ENCODE data around the gene DYNLRB1. TPM values are rescaled to one million over a fixed set of nuclear protein-coding genes. Genes with fewer than 3 reads are reported as not detected.

Gene DYNLRB1
- total RNA-seq, 1 experiment from 2014 or later = 142 TPM

GRCh38 chr20:34561661-34562060 lies 45.4 kb downstream of the DYNLRB1 start:
- DNase-seq (ENCODE audit: low spot score) = no peak
- Histone ChIP-seq H3K4me1 (ENCODE audit: insufficient read depth, low read length, poor library complexity, severe bottlenecking) (no peaks in the 10 kb centered on the region), H3K27ac (ENCODE audit: low read depth, low read length, poor library complexity, severe bottlenecking) (peak overlapping the region; percentile 13), H3K27me3 (replicated peaks; ENCODE audit: insufficient read depth, low read depth, low read length, poor library complexity) (no peaks in the 10 kb centered on the region), H3K36me3 (ENCODE audit: insufficient read depth, low read length, poor library complexity, severe bottlenecking) (no peaks in the 10 kb centered on the region), H3K9me3 (ENCODE audit: low read depth, low read length, poor library complexity, severe bottlenecking) (no peaks in the 10 kb centered on the region), H3K4me3 (ENCODE audit: low read depth, low read length, poor library complexity, severe bottlenecking) (no peak overlapping the region)
- CTCF ChIA-PET = interaction anchor here (0.6 kb wide), 1 partner anchor 210 kb away, joined by 4 read pairs; no protein-coding TSS in a partner anchor
- no peak for TF ChIP-seq EZH2 (IDR thresholded peaks at IDR 0.05; ENCODE audit: borderline replicate concordance, low read depth, low read length, poor library complexity, severe bottlenecking)
- TF ChIP-seq CTCF (conservative IDR thresholded peaks at IDR 0.05; ENCODE audit: low read depth, low read length) = no peak
- intact Hi-C loops (cut with micrococcal nuclease; ENCODE audit: unreplicated experiment) = no loop called here
- no TSS peak for BruUV-seq (replicated peaks)
- POLR2A ChIA-PET (ENCODE audit: low non-redundant PET) = interaction anchor here (0.5 kb wide), 1 partner anchor 79 kb away, joined by 4 read pairs; no protein-coding TSS in a partner anchor

DNA sequence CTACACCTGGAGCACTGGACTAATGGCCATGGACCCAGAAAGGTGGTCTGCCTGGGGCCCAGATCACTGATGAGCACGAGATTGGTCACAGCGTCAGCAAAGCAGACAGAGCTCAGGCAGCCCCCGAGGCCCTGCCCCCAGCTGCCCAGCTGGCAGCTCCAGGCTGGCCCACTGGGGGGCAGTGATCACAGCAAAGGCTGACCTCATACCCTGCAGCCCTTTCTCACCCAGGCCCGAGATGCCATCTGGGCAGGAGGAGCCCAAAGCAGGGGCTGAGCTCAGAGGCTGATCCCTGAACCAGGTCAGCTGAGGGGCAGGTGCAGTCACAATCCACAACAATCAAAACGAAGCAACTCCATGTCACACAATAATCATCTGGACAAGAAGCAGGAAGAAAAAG lies 46.4 kb downstream of the DYNLRB1 start:
- no TSS peak for BruUV-seq (replicated peaks)
- no peak overlapping the region for H3K4me3 ChIP-seq (ENCODE audit: low read depth, low read length, poor library complexity, severe bottlenecking)
- no peaks in the 10 kb centered on the region for H3K9me3 ChIP-seq (ENCODE audit: low read depth, low read length, poor library complexity, severe bottlenecking)
- DNase-seq (ENCODE audit: low spot score) = no peak
- intact Hi-C loops (cut with micrococcal nuclease; ENCODE audit: unreplicated experiment) = no loop called here
- H3K27me3 ChIP-seq (replicated peaks; ENCODE audit: insufficient read depth, low read depth, low read length, poor library complexity) = no peaks in the 10 kb centered on the region
- no peak overlapping the region for H3K27ac ChIP-seq (ENCODE audit: low read depth, low read length, poor library complexity, severe bottlenecking)
- CTCF ChIA-PET = no interaction called here
- TF ChIP-seq EZH2 (IDR thresholded peaks at IDR 0.05; ENCODE audit: borderline replicate concordance, low read depth, low read length, poor library complexity, severe bottlenecking) = no peak
- TF ChIP-seq CTCF (conservative IDR thresholded peaks at IDR 0.05; ENCODE audit: low read depth, low read length) = peak; percentile 47
- POLR2A ChIA-PET (ENCODE audit: low non-redundant PET) = no interaction called here
- no peaks in the 10 kb centered on the region for H3K36me3 ChIP-seq (ENCODE audit: insufficient read depth, low read length, poor library complexity, severe bottlenecking)
- H3K4me1 ChIP-seq (ENCODE audit: insufficient read depth, low read length, poor library complexity, severe bottlenecking) = no peaks in the 10 kb centered on the region

DNA sequence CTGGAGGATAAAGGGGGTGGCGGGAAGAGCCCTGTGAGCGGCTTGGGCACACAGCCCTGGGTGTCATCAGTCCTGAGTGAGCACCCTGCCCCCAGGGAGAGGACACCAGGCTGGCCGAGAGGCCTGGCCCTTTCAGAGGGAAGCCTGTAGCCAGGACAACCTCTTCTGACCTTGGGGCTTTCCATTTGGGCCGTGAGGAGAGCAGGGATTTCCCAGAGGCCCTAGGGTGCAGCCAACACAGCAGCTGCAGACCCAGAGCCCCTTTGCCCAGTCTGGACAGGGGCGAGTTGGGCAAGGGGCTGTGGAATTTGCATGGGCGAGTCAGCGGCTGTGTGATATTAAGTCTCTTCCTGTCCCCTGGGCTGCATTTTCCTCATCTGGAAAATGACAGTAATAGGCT lies 48.6 kb downstream of the DYNLRB1 start:
- H3K36me3 ChIP-seq (ENCODE audit: insufficient read depth, low read length, poor library complexity, severe bottlenecking) = no peaks in the 10 kb centered on the region
- CTCF ChIA-PET = no interaction called here
- intact Hi-C loops (cut with micrococcal nuclease; ENCODE audit: unreplicated experiment) = no loop called here
- POLR2A ChIA-PET (ENCODE audit: low non-redundant PET) = interaction anchor here (0.6 kb wide), 1 partner anchor 143 kb away, joined by 3 read pairs; no protein-coding TSS in a partner anchor
- TF ChIP-seq CTCF (conservative IDR thresholded peaks at IDR 0.05; ENCODE audit: low read depth, low read length) (no peak), EZH2 (IDR thresholded peaks at IDR 0.05; ENCODE audit: borderline replicate concordance, low read depth, low read length, poor library complexity, severe bottlenecking) (no peak)
- H3K9me3 ChIP-seq (ENCODE audit: low read depth, low read length, poor library complexity, severe bottlenecking) = no peaks in the 10 kb centered on the region
- no peaks in the 10 kb centered on the region for H3K27me3 ChIP-seq (replicated peaks; ENCODE audit: insufficient read depth, low read depth, low read length, poor library complexity)
- H3K27ac ChIP-seq (ENCODE audit: low read depth, low read length, poor library complexity, severe bottlenecking) = no peak overlapping the region
- no peak for DNase-seq (ENCODE audit: low spot score)
- H3K4me3 ChIP-seq (ENCODE audit: low read depth, low read length, poor library complexity, severe bottlenecking) = no peak overlapping the region
- BruUV-seq (replicated peaks) = no TSS peak
- H3K4me1 ChIP-seq (ENCODE audit: insufficient read depth, low read length, poor library complexity, severe bottlenecking) = no peaks in the 10 kb centered on the region

All from A673 (cell line).